ENCODE results near the gene IL27RA. TPM values are rescaled to one million over a fixed set of nuclear protein-coding genes. Genes with fewer than 3 reads are reported as not detected.

Gene IL27RA
- total and polyA plus RNA-seq, 11 donors = 2.4 to 8.2 (median 4.2) TPM

- Histone ChIP-seq H3K36me3 (peaks cover 0 to 36% (median 21%) of the 10 kb centered on the region in 9 donors), H3K27ac (peak overlapping the region in 11 of 12 donors; percentile 19 to 81 (median 67)), H3K27me3 (no peaks in the 10 kb centered on the region), H3K4me3 (no peak overlapping the region), H3K4me1 (peaks cover 0 to 10% (median 5%) of the 10 kb centered on the region in 12 donors), H3K9me3 (peaks cover 0 to 10% (median 0%) of the 10 kb centered on the region in 12 donors)
- TF ChIP-seq POLR2A (IDR thresholded peaks at IDR 0.05) = no peak
- TF ChIP-seq, protein P1, sequence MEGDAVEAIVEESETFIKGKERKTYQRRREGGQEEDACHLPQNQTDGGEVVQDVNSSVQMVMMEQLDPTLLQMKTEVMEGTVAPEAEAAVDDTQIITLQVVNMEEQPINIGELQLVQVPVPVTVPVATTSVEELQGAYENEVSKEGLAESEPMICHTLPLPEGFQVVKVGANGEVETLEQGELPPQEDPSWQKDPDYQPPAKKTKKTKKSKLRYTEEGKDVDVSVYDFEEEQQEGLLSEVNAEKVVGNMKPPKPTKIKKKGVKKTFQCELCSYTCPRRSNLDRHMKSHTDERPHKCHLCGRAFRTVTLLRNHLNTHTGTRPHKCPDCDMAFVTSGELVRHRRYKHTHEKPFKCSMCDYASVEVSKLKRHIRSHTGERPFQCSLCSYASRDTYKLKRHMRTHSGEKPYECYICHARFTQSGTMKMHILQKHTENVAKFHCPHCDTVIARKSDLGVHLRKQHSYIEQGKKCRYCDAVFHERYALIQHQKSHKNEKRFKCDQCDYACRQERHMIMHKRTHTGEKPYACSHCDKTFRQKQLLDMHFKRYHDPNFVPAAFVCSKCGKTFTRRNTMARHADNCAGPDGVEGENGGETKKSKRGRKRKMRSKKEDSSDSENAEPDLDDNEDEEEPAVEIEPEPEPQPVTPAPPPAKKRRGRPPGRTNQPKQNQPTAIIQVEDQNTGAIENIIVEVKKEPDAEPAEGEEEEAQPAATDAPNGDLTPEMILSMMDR (IDR thresholded peaks at IDR 0.05) = peak in 2 of 12 donors; percentile 11 to 12
- intact Hi-C loops (cut with DNase I) = no loop called here
- ATAC-seq (peak; percentile 83 to 91 (median 91)), DNase-seq (peak in 2 of 5 donors; percentile 67 to 70)
- 68 to 79% (median 76%) methylated on average over 12 to 13 of the region's 13 CpGs for WGBS, 4 donors
Measured at GRCh38 chr19:13995017-13995728, 36.4 kb upstream of the IL27RA start.

- intact Hi-C loops (cut with DNase I) = no loop called here
- Histone ChIP-seq H3K9me3 (peaks cover 0 to 10% (median 0%) of the 10 kb centered on the region in 12 donors), H3K36me3 (peaks cover 0 to 30% (median 15%) of the 10 kb centered on the region in 9 donors), H3K27me3 (no peaks in the 10 kb centered on the region), H3K4me3 (no peak overlapping the region), H3K27ac (peak overlapping the region in 2 of 12 donors; percentile 71 to 81), H3K4me1 (peaks cover 0 to 12% (median 5%) of the 10 kb centered on the region in 12 donors)
- DNase-seq (peak in 2 of 5 donors; percentile 12 to 48), ATAC-seq (no peak)
- WGBS, 4 donors = 89 to 93% (median 92%) methylated on average over 14 of the region's 14 CpGs
- TF ChIP-seq POLR2A (IDR thresholded peaks at IDR 0.05) = no peak
- TF ChIP-seq, protein P1 (IDR thresholded peaks at IDR 0.05) = no peak
Measured at GRCh38 chr19:13995878-13996765, 35.4 kb upstream of the IL27RA start.

GRCh38 chr19:13996928-13997630 is 34.5 kb upstream of the IL27RA start:
- 90 to 93% (median 93%) methylated on average over 21 to 22 of the region's 22 CpGs for WGBS, 4 donors
- DNase-seq = peak in 3 of 5 donors; percentile 17 to 34 (median 18)
- ATAC-seq = no peak

More at GRCh38 chr19:13996928-13997630, 34.5 kb upstream of the IL27RA start:
- peaks cover 0 to 10% (median 0%) of the 10 kb centered on the region in 12 donors for H3K9me3 ChIP-seq
- H3K27ac ChIP-seq = no peak overlapping the region
- no peaks in the 10 kb centered on the region for H3K27me3 ChIP-seq
- H3K4me1 ChIP-seq = peaks cover 0 to 18% (median 7%) of the 10 kb centered on the region in 12 donors
- H3K36me3 ChIP-seq = peaks cover 0 to 29% (median 10%) of the 10 kb centered on the region in 9 donors
- TF ChIP-seq, protein P1 (IDR thresholded peaks at IDR 0.05) = no peak
- no peak for TF ChIP-seq POLR2A (IDR thresholded peaks at IDR 0.05)
- H3K4me3 ChIP-seq = no peak overlapping the region
- intact Hi-C loops (cut with DNase I) = no loop called here

Data from heart left ventricle (tissue), 16 donors.